Mesothelial cell of epicardium (in vitro differentiated cells): ENCODE data around the gene DGKB. TPM values are rescaled to one million over a fixed set of nuclear protein-coding genes. Genes with fewer than 3 reads are reported as not detected.

Source experiments
- DNase-seq, 2 experiments: peaks; one replicate each; pipeline ENCODE4 v3.0.0; 2021; ENCODE audit warnings: low spot score in 2 of 2; ENCODE audit not compliant: unreplicated experiment in 2 of 2
- H3K27ac Mint-ChIP-seq: 2 replicates; pipeline ENCODE4 v1.8.0; 2021; ENCODE audit warnings: mixed read lengths
- H3K27me3 Mint-ChIP-seq: 2 replicates; pipeline ENCODE4 v1.8.0; 2021; ENCODE audit warnings: low read depth, mixed read lengths
- H3K36me3 Mint-ChIP-seq: 2 replicates; pipeline ENCODE4 v1.8.0; 2021; ENCODE audit warnings: mixed read lengths
- H3K4me1 Mint-ChIP-seq: 2 replicates; pipeline ENCODE4 v1.8.0; 2021; ENCODE audit warnings: mixed read lengths
- H3K4me3 Mint-ChIP-seq: 2 replicates; pipeline ENCODE4 v1.8.0; 2021; ENCODE audit warnings: mild to moderate bottlenecking, moderate library complexity, mixed read lengths
- H3K9me3 Mint-ChIP-seq: 2 replicates; pipeline ENCODE4 v1.8.0; 2021; ENCODE audit warnings: mixed read lengths
- CTCF ChIP-seq: fragments of 200-600 bp; sonication (generic); IDR thresholded peaks from one replicate; pipeline ENCODE4 v1.5.0; 2021; ENCODE audit warnings: antibody characterized with exemption; ENCODE audit not compliant: unreplicated experiment
- total RNA-seq: library from RNA; stranded (reverse); gene quantifications from 3 replicates; pipeline ENCODE4 v1.2.1, GENCODE V29; 2021

Gene DGKB
- total RNA-seq, 1 donor from 2014 or later = 3.9 TPM

GRCh38 chr7:14769261-14769660 is 133.3 kb downstream of the DGKB start:
- Mint-ChIP-seq H3K9me3 (no peaks in the 10 kb centered on the region), H3K4me3 (no peak overlapping the region), H3K27me3 (no peaks in the 10 kb centered on the region), H3K27ac (no peak overlapping the region), H3K36me3 (no peaks in the 10 kb centered on the region), H3K4me1 (peaks cover 11% of the 10 kb centered on the region)
- TF ChIP-seq CTCF = no peak
- no peak for DNase-seq

DNA sequence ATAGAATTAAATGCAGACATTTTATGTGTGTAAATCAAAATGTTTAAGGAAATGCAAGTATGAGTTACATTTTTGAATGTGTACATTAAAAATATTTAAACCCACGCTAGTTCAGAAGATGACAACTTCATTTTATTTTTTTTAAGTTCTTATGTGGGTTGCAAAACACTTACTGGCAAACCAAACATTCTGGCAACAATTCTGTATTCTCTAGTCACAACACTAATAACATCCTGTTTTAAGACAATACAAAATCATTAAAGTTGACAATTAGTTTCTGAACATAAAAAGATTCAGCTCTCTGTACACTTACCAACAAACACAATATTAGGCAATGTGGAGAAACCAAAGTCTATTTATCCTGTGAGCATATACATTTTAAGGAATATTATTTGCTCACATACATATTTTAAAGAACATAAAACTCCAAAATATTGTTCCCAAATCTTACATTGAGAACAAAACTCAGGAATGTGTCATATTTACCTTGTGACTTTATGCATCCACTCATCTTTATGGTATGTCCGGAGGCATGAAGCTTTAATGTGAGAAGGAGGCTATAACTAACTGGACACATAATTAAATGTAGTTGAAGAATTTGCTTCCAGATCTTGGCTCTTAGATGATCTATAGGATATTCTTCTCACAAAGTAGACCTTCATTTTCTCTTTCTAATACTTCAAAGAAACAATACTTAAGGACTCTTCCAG is 134.7 kb downstream of the DGKB start:
- Mint-ChIP-seq H3K27ac (no peak overlapping the region), H3K4me1 (peaks cover 15% of the 10 kb centered on the region), H3K36me3 (no peaks in the 10 kb centered on the region), H3K4me3 (no peak overlapping the region), H3K27me3 (no peaks in the 10 kb centered on the region), H3K9me3 (no peaks in the 10 kb centered on the region)
- DNase-seq = no peak
- TF ChIP-seq CTCF = no peak

- no peak overlapping the region for H3K4me3 Mint-ChIP-seq
- H3K4me1 Mint-ChIP-seq = peaks cover 23% of the 10 kb centered on the region
- H3K27ac Mint-ChIP-seq = no peak overlapping the region
- no peaks in the 10 kb centered on the region for H3K27me3 Mint-ChIP-seq
- no peaks in the 10 kb centered on the region for H3K36me3 Mint-ChIP-seq
- no peak for TF ChIP-seq CTCF
- DNase-seq = no peak
- no peaks in the 10 kb centered on the region for H3K9me3 Mint-ChIP-seq
These were observed 135.8 kb downstream of the DGKB start for GRCh38 chr7:14766747-14767146.

GRCh38 chr7:14765731-14766130 is 136.8 kb downstream of the DGKB start:
- H3K27ac Mint-ChIP-seq = no peak overlapping the region
- no peaks in the 10 kb centered on the region for H3K9me3 Mint-ChIP-seq
- no peak for TF ChIP-seq CTCF
- H3K36me3 Mint-ChIP-seq = no peaks in the 10 kb centered on the region
- DNase-seq = no peak
- peaks cover 32% of the 10 kb centered on the region for H3K4me1 Mint-ChIP-seq
- H3K4me3 Mint-ChIP-seq = no peak overlapping the region
- no peaks in the 10 kb centered on the region for H3K27me3 Mint-ChIP-seq

DNA sequence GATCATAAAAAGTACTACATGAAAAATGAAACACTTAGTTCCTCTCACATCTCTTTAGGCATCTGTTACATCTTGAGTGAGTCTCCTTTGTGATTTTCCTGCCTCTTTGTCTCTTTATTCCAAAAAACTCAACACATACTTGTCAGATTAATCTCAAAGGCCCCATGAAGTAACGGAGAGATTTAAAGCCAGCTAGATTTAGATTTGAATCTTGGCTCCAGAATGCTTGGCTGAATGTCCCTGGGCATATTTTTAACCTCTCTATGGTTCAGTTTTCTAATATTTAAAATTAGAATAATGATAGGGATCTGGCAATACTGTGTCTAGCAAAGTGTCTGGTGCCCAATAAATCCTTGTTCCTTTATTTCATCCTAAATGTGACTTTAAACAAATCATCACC is 140.0 kb downstream of the DGKB start:
- DNase-seq = no peak
- no peak for TF ChIP-seq CTCF
- peaks cover 30% of the 10 kb centered on the region for H3K4me1 Mint-ChIP-seq
- H3K4me3 Mint-ChIP-seq = no peak overlapping the region
- no peaks in the 10 kb centered on the region for H3K27me3 Mint-ChIP-seq
- no peaks in the 10 kb centered on the region for H3K36me3 Mint-ChIP-seq
- no peaks in the 10 kb centered on the region for H3K9me3 Mint-ChIP-seq
- H3K27ac Mint-ChIP-seq = no peak overlapping the region
